Stimulated activated CD4-positive, alpha-beta T cell treated with anti-CD3 and anti-CD28 coated beads, Interleukin-2, amount 100 ng/mL, for 4 hours (primary cell): ENCODE measurements around the gene UBL5.
"Not testable (repeated sequence)": the region's sequence is repeated elsewhere in the genome, so short reads cannot be mapped to it uniquely, and the experiment has no call there.

Experiments used
- DNase-seq: peaks from one replicate; pipeline ENCODE4 v3.0.0-alpha.2; 2020; ENCODE audit warnings: low read depth

Gene UBL5

DNA sequence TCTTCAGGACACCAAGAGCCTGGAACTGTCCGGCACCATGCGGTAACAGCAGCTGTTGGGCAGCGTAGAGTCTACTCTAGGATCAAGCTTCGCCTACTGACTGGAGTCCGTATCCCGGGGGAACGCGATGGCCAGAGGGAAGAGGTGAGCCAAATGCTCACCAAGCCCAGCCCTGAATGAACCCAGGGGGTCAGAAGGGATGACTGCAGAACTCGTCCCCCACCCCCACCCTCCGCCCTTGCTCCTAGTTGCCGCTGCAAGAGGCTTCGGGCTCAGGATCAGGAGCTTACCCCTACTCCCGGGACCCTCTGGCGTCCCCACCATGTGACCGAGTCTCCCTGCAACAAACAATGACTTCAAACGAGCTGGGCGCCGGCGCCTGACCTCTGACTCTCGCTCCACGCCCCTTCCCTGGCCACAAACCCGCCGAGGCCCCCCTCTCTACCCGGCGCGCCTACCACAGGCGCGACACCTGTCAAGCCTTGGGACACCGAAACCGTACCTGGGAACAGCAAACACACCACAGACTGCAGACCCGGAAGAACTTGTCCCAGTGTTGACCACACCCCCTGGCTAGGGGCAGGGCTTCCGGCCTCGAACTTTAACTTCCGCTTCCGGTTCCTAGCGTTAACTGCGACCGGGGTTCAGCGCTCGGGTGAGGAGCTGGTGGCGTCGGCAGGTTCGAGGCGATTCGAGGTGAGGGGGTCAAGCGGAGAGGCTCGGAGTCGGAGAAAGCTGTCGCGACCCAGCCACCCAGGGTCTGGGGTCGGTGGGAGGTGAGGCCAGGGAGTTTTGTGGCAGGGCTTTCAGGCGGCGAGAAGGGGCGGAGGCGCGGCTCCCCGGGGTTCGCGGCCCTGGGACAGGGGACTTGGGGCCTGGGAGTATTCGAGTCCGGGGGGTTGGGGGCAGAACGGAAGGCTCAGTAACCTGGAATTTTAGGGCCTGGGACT is at the start of gene UBL5:
Gene UBL5, plus strand, starts transcription at position 630 of the 950 bp plus-strand sequence. CDS start 420 bp downstream, outside the sequence.
- peak; percentile 85 for DNase-seq

DNA sequence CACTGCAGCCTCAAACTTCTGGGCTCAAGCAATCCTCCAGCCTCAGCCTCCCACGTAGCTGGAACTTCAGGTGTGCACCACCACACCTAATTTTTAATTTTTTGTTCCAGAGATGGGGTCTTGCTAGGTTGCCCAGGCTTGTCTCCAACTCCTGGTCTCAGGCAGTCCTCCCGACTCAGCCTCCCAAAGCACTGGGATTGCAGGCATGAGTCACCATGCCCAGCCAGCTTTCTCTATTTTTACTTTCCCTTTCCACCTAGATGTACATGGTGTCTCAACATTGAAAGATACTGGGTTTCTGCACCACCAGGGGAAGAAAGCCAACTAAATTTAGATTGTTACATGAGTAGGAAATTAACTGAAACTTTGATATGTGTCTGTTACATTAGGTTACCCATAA is 45.4 kb upstream of the UBL5 start:
- DNase-seq, result no peak

DNA sequence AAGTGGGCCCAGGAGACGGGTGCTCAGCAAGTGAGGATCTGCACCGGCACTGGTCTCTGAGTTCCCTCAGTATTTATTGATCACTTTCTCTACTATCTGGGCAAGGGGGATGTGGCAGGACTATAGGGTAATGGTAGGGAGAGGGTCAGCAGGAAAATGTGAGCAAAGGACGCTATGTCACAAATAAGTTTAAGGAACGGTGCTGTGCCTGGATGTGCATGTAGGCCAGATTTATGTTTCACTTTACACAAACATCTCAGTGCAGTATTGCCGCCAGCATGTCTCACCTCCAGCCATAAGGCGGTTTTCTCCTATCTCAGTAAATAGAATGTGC is 43.6 kb upstream of the UBL5 start:
- DNase-seq, result not testable (repeated sequence)

DNA sequence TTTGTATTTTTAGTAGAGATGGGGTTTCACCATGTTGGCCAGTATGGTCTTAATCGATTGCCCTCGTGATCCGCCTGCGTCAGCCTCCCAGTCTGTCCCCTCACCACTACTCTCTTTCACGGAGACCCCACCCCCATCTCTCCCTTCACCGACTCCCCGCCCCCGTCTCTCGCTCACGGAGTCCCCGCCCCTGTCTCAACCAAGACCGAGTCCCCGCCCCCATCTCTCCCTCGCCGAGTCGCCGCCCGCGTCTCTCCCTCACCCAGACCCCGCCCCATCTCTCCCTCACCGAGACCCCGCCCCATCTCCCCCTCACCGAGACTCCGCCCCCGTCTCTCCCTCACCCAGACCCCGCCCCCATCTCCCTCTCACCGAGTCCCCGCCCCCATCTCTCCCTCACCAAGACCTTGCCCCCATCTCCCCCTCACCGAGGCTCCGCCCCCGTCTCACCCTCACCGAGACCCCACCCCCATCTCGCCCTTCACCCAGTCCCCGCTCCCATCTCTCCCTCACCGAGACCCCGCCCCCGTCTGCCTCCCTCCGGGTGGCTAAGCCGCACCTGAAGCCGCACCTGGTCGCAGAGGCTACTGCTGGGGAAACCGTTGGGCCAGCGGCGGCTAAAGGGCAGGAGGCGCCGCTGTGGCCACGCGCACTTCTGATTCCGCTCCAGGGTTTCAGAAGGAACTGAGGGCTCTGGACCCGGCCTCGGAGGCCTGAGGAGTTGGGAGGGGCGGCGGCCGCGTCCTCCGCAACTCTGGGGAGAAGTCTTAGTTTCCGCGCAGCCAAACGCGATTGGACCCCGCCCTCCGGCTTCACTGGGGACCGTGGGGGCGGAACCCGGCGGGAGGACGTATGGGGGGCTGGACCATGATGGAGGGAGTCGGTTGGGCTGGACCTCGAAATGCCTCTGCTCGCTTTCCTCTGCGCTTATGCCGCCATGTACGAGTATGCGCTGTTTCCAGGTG is 42.1 kb upstream of the UBL5 start:
- peak; percentile 99 for DNase-seq

DNA sequence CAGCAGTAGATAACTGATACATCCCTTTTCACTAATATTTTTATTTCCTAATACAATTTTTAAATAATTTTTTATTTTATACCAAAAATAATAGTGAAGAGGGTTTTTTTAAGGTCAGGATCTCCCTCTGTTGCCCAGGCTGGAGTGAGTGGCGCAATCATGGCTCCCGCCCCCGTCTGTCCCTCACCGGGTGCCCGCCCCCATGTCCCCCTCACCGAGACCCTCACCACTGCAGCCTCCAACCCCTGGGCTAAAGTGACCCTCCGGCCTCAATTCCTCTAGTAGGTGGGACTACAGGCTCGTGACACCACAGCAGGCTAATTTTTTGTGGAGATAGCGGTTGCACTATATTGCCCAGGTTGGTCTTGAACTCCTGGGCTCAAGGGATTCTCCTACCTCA is 41.4 kb upstream of the UBL5 start:
- DNase-seq, result no peak

DNA sequence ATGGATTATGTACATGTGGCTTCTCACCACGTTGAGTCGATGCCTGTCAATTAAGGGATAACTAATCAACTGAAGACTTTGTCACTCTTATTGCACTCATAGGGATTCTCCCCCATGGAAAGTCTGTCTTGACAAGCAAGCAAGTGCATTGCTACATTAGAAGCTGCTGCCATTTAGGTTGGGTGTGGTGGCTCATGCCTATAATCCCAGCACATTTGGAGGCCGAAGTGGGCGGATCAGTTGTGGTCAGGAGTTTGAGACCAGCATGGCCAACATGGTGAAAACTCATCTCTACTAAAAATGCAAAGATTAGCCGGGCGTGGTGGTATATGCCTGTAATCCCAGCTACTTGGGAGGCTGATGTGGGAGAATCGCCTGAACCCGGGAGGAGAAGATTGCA is 40.9 kb upstream of the UBL5 start:
- DNase-seq, result no peak

DNA sequence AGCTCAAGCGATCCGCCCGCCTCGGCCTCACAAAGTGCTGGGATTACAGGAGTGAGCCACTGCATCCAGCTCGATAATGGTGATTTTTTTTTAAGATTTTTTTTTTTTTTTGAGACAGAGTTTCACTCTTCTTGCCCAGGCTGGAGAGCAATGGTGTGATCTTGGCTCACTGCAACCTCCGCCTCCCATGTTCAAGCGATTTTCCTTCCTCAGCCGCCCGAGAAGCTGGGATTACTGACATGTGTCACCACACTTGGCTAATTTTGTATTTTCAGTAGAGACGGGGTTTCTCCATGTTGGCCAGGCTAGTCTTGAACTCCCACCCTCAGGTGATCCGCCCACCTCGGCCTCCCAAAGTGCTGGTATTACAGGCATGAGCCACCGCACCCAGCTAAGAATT is 39.1 kb upstream of the UBL5 start:
- DNase-seq, result not testable (repeated sequence)

DNA sequence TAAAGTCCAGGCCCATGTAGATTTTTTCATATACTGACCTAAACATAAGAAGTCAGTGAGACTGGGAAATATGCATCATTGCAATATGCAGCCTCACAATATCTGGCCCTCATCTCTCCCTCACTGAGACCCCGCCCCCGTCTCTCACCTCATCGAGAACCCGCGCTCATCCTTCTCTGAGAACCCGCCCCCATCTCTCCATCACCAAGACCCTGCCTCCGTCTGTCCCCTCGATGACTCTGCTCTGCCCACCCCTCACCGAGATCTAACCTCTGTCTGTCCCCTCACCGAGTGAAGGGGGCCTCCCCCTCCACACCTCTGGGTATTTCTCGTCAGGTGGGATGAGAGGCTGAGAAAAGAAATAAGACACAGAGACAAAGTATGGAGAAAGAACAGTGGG is 38.7 kb upstream of the UBL5 start:
- DNase-seq, result no peak

DNA sequence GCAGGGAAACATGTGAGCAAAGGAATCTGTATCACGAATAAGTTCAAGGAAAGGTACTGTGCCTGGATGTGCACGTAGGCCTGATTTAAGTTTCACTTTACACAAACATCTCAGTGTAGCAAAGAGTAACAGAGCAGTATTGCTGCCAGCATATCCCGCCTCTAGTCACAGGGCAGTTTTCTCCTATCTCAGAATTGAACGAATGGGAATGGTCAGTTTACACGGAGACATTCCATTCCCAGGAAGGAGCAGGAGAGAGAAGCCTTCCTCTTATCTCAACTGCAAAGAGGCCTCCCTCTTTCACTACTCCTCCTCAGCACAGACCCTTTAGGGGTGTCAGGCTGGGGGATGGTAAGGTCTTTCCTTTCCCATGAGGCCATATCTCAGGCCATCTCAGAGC is 38.1 kb upstream of the UBL5 start:
- DNase-seq, result not testable (repeated sequence)

DNA sequence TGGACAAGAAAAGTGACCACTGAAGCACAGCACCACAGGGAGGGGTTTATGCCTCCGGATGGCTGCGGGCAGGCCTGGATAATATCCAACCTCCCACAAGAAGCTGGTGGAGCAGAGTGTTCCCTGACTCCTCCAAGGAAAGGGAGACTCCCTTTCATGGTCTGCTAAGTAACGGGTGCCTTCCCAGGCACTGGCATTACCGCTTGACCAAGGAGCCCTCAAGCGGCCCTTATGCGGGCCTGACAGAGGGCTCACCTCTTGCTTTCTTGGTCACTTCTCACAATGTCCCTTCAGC is 36.7 kb upstream of the UBL5 start:
- not testable (repeated sequence) for DNase-seq

DNA sequence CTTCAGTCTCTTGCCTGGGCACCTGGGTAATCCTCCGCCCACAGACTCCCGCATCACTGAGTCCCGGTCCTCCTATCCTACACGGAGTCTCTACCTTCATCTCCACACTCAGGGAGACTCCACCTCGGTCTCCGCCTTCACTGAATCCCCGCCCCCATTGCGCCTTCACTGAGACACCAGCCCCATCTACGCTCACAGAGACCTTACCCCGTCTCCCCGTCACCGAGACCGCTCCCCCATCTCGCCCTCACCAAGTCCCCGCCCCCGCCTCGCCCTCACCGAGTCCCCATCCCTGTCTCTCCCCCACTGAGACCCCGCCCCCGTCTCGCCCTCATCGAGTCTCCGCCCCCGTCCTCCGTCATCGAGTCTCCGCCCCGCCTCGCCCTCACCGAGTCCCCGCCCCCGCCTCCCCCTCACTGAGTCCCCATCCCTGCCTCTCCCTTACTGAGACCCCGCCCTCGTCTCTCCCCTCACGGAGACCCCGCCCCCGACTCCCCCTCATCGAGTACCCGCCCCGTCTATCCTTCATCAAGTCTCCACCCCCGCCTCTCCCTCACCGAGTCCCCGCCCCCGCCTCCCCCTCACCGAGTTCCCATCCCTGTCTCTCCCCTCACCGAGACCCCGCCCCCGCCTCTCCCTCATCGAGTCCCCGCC is 36.0 kb upstream of the UBL5 start:
- peak; percentile 98 for DNase-seq

DNA sequence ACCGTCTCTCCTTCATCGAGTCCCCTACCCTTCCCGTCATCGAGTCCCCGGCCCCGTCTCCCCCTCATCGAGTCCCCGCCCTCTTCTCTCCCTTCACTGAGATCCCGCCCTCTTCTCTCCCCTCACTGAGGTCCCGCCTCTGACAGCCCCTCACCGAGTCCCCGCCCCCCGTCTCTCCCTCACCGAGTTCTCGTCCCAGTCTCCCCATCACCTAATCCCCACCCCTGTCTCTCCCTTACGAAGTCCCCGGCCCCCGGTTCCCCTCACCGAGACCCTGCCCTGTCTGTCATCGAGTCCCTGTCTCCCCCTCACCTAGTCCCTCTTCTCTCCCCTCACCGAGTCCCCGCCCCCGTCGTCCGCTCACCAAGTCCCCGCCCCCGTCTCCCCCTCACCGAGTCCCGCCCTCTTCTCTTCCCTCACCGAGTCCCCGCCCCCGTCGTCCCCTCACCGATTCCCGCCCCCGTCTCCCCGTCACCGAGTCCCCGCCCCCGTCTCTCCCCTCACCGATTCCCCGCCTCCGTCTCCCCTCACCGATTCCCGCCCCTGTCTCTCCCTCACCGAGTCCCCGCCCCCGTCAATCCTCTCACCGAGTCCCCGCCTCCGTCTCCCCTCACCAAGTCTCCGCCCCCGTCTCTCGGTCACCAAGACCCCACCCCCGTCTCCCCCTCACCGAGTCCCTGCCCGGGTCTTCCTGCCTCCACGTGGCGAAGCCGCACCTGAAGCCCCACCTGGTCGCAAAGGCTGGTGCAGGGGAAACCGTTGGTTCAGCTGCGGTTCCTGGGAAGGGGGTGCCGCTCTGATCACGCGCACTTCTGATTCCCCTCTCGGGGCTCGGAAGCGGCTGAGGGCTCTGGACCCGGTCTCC is 35.3 kb upstream of the UBL5 start:
- DNase-seq, result peak; percentile 95

DNA sequence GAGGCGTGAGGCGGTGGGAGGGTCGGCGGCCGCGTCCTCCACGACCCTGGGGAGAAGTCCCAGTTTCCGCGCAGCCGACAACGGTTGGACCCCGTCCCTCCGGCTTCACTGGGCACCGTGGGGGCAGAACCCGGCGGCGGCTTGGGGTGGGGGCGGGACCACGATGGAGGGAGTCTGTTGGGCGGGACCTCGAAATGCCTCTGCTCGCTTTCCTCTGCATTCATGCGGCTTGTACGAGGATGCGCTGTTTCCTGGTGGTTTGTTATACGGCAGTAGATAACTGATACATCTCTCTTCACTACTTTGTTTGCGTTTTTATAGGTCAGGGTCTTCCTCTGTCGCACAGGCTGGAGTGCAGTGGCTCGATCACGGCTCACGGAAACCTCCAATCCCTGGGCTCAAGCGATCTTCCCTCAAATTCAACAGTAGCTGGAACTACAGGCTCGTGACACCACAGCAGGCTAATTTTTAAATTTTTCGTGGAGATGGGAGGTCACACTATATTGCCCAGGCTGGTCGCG is 34.6 kb upstream of the UBL5 start:
- DNase-seq, result peak; percentile 63

DNA sequence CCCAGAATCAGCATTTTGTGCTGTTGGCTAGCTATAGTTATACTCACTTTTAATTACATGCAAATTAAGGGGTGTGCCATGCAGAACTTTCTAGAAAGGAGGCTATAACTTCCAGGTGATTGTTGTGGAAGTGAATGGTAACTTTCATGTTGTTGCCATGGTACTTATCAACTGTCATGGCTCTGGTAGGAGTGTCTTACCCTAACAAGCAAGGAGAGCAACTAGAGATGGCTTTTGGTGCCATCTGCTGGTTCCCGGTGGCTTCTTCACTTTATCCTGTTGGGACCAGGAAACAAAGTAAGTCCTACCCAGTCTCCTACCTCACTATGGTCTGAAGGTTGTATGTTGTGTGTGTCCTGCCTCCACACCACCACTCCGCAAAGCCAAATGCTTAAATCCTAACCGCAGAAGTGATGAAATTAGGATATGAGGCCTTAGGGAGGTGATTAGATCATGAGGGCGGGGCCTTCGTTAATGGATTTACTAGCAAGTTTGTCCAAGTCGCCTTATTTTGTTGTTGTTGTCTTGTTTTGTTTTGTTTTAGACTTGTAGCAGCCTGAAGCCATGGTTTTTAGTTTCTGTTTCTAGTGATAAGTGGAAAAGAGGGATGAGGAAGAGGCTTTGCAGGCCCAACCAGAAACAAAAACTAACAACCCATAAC is 31.5 kb upstream of the UBL5 start:
- peak; percentile 78 for DNase-seq

DNA sequence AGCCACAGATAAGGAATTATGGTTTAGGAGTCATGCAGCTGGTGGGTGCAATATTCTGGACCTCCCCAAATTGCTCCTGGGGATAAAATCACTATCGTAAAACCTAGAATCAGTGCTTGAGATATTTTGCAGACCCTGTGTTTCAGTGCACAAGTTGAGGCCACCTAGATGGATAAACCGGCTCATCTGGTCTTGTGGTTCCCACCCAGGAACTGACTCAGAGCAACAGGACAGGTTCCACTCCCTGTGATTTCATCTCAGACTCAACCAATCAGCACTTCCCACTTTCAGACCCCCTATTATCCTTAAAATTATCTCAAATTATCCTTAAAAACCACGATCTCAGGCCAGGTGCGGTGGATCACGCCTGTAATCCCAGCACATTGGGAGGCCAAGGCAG is 29.8 kb upstream of the UBL5 start:
- DNase-seq, result no peak

DNA sequence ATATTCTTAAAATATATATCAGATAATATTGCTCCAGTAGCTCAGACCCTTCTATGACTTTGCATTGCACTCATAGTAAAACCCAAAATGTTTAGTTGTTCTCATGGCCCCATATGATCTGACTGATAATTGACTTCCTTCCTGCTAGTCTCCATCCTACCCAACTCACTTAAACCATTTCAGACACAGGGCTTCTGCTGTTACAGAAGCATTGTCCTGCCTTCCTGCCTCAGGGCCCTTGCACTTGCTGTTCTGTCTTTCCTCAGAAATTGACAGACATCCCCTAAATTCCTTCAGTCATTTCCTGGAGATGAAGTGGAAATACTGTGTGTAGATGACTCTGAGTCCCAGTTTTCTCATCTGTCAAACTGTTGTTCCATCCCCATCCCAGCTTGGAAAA is 28.6 kb upstream of the UBL5 start:
- DNase-seq, result no peak

DNA sequence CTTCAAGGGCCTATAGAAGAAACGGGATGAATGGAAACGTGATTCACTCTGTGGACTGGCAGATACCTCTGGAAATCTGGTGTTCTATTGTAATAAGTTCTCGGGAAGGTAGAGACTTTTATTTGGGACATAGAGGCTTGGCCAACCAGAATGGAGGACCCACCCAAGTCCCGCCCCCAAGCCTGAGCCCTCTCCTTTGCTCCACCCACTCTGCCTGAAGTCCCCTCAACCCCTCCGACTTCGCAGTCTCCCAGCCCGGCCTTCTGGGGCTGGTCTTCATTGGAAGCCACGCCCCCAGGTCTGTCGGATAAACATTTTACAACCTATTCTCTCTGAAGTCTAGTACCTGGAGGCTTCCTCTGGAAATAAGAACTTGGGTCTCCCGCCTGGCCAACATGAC is 25.7 kb upstream of the UBL5 start:
- no peak for DNase-seq

DNA sequence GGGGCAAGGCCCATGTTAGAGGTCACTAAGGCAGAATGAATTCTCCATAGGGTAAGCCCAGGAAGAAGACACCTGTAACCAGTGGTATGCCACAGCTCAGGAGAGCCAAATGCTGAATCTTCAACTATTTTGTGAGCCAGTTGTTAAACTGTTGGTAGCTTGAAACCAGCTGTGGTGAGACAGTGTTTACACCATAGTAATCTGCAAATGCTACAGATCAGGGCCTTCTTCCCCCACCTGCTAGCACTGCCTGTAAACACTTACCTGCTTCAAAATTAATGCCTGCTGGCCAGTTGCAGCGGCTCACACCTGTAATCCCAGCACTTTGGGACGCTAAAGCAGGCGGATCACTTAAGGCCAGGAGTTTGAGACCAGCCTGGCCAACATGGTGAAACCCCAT is 20.9 kb upstream of the UBL5 start:
- no peak for DNase-seq

DNA sequence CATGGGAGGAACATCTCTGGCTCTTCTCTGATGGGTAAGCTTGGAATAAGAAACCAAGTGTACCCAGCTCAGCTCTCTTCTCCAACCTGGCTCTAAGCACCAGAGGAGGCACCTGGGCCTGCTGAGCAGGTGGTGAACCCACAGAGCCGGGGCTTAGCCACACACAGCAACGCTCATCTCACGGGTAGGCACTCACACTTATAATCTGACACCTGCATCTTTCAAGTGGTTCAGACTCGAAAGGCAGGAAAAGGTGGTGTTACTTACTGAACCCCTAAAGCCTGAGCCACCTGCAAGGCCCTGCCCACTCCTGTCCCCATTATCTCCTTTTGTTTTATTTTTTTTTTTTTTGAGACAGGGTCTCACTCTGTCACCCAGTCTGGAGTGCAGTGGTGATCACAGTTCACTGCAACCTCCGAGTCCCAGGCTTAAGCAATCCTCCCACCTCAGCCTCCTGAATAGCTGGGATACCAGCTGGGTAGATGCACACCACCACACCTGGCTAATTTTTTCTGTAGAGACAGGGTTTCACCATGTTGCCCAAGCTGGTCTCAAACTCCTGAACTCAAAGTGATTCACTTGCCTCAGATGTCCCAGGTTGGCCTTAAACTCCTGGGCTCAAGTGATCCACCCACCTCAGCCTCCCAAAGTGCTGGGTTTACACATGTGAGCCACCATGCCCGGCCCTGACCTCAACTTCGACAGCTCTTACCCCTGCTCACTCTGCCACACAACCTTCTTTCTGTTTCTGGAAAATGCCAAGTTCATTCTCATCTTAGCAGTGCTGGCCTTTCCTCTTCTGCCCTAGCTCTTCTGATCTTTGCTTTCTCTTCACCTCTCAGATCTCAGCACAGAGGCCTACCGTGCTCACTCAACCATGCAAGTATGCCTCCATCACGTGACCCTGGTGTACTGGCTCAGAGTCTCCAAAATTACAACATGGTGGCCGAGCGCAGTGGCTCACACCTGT is 18.6 kb upstream of the UBL5 start:
- DNase-seq, result no peak

DNA sequence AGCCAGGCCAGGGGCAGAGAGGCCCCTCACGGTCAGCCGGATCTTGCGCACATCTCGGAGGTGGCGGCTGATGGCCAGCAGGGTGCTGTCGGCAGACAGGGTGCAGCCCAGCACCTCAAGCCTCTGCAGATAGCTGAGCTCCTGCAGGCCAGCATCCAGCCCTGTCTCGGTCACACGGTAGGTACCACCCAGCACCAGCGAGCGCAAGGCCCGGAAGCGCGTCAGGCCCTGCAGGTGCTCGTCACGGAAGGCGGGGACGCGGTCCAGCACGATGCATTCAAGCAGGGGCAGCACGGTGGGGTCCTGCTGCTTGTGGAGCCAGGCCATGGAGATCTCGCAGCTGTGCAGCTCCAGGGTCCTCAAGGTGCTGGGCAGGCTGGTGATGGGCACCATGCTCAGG is 16.6 kb upstream of the UBL5 start:
- DNase-seq, result no peak
